ENCODE data around the gene KLHDC4. TPM values are rescaled to one million over a fixed set of nuclear protein-coding genes. Genes with fewer than 3 reads are reported as not detected.

The KLHDC4 gene
- total and polyA plus RNA-seq, 9 of the 15 experiments (the other 6 are each of a cell fraction or from before 2014, with no cell fraction given): 1.3 to 68.1 (median 32.8) TPM

DNA sequence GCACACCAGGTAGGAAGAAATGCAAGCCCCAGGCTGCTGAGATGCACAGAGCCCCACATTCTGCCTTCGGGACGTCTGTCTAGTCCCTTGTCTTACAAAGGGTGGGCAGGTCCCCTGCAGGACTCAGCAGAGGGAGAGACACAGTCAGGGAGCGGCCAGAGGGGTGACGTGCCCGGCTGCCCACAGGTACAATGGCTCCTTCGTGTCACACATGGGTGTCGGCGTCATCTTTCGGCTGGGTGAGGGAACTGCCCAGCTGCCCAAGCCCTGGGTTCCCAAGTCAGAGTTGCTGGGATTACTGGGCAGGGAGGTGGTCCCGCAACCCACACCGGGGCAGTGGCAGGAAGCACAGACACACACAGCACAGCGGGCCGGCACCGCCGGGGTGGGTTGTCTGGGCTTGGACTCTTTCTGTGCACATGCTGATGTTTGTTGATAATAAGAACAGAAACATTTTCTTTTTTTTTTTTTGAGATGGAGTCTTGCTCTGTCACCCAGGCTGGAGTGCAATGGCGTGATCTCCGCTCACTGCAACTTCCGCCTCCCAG is 82.9 kb downstream of the KLHDC4 start:
- peaks cover 0 to 39% of the 10 kb centered on the region in 2 experiments; a peak in 2 of 5 replicates for H3K4me1 ChIP-seq (replicated peaks in 1 of 2; ENCODE audit: control insufficient read depth in 2 of 2, insufficient read depth in 2 of 2, low read length in 2 of 2)
- TF ChIP-seq, protein P1, sequence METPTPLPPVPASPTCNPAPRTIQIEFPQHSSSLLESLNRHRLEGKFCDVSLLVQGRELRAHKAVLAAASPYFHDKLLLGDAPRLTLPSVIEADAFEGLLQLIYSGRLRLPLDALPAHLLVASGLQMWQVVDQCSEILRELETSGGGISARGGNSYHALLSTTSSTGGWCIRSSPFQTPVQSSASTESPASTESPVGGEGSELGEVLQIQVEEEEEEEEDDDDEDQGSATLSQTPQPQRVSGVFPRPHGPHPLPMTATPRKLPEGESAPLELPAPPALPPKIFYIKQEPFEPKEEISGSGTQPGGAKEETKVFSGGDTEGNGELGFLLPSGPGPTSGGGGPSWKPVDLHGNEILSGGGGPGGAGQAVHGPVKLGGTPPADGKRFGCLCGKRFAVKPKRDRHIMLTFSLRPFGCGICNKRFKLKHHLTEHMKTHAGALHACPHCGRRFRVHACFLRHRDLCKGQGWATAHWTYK (CRISPR knock-in tag; IDR thresholded peaks at IDR 0.05): no peak
- TF ChIP-seq, protein P2, sequence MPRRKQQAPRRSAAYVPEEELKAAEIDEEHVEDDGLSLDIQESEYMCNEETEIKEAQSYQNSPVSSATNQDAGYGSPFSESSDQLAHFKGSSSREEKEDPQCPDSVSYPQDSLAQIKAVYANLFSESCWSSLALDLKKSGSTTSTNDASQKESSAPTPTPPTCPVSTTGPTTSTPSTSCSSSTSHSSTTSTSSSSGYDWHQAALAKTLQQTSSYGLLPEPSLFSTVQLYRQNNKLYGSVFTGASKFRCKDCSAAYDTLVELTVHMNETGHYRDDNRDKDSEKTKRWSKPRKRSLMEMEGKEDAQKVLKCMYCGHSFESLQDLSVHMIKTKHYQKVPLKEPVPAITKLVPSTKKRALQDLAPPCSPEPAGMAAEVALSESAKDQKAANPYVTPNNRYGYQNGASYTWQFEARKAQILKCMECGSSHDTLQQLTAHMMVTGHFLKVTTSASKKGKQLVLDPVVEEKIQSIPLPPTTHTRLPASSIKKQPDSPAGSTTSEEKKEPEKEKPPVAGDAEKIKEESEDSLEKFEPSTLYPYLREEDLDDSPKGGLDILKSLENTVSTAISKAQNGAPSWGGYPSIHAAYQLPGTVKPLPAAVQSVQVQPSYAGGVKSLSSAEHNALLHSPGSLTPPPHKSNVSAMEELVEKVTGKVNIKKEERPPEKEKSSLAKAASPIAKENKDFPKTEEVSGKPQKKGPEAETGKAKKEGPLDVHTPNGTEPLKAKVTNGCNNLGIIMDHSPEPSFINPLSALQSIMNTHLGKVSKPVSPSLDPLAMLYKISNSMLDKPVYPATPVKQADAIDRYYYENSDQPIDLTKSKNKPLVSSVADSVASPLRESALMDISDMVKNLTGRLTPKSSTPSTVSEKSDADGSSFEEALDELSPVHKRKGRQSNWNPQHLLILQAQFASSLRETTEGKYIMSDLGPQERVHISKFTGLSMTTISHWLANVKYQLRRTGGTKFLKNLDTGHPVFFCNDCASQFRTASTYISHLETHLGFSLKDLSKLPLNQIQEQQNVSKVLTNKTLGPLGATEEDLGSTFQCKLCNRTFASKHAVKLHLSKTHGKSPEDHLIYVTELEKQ (CRISPR knock-in tag; IDR thresholded peaks at IDR 0.05): no peak
- TF ChIP-seq, protein P3, sequence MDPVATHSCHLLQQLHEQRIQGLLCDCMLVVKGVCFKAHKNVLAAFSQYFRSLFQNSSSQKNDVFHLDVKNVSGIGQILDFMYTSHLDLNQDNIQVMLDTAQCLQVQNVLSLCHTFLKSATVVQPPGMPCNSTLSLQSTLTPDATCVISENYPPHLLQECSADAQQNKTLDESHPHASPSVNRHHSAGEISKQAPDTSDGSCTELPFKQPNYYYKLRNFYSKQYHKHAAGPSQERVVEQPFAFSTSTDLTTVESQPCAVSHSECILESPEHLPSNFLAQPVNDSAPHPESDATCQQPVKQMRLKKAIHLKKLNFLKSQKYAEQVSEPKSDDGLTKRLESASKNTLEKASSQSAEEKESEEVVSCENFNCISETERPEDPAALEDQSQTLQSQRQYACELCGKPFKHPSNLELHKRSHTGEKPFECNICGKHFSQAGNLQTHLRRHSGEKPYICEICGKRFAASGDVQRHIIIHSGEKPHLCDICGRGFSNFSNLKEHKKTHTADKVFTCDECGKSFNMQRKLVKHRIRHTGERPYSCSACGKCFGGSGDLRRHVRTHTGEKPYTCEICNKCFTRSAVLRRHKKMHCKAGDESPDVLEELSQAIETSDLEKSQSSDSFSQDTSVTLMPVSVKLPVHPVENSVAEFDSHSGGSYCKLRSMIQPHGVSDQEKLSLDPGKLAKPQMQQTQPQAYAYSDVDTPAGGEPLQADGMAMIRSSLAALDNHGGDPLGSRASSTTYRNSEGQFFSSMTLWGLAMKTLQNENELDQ (CRISPR knock-in tag; IDR thresholded peaks at IDR 0.05; ENCODE audit: borderline replicate concordance): no peak
- TF ChIP-seq POLR2AphosphoS2 (IDR thresholded peaks at IDR 0.05; ENCODE audit: low read length) (no peak), ETV6 (IDR thresholded peaks at IDR 0.05; ENCODE audit: borderline replicate concordance in 1 of 2, low read depth in 2 of 2, low read length in 1 of 2) (no peak), ETV6 (CRISPR knock-in tag; IDR thresholded peaks at IDR 0.05; ENCODE audit: borderline replicate concordance) (no peak), ELF1 (tag; IDR thresholded peaks at IDR 0.05) (no peak), RCOR1 (IDR thresholded peaks at IDR 0.05; ENCODE audit: borderline replicate concordance in 1 of 2, low read depth in 2 of 2, low read length in 2 of 2) (no peak), POLR2H (tag; IDR thresholded peaks at IDR 0.05; ENCODE audit: low read depth) (no peak)
- TF ChIP-seq, protein P4, sequence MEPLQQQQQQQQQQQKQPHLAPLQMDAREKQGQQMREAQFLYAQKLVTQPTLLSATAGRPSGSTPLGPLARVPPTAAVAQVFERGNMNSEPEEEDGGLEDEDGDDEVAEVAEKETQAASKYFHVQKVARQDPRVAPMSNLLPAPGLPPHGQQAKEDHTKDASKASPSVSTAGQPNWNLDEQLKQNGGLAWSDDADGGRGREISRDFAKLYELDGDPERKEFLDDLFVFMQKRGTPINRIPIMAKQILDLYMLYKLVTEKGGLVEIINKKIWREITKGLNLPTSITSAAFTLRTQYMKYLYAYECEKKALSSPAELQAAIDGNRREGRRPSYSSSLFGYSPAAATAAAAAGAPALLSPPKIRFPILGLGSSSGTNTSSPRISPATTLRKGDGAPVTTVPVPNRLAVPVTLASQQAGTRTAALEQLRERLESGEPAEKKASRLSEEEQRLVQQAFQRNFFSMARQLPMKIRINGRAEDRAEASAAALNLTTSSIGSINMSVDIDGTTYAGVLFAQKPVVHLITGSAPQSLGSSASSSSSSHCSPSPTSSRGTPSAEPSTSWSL (CRISPR knock-in tag; IDR thresholded peaks at IDR 0.05; ENCODE audit: borderline replicate concordance): no peak

More for the DNA sequence above, 82.9 kb downstream of the KLHDC4 start:
- Histone ChIP-seq H3K4me2 (ENCODE audit: insufficient read depth, low read length) (no peak overlapping the region), H3K9me3 (replicated peaks; ENCODE audit: control insufficient read depth, insufficient read depth, low read depth, low read length) (no peaks in the 10 kb centered on the region), H3K9me1 (ENCODE audit: control insufficient read depth, insufficient read depth, low read length) (no peaks in the 10 kb centered on the region), H2AFZ (ENCODE audit: low read depth, low read length) (no peak overlapping the region), H3K27me3 (ENCODE audit: control insufficient read depth in 2 of 2, insufficient read depth in 2 of 2, low read length in 2 of 2) (peaks cover 26 to 76% of the 10 kb centered on the region in 2 experiments), H3K36me3 (ENCODE audit: control insufficient read depth, insufficient read depth, low read length) (no peaks in the 10 kb centered on the region), H3K27ac (ENCODE audit: extremely low read depth, low read depth, low read length) (no peak overlapping the region), H3K79me2 (ENCODE audit: control insufficient read depth, insufficient read depth, low read length) (no peaks in the 10 kb centered on the region), H4K20me1 (replicated peaks; ENCODE audit: control insufficient read depth, insufficient read depth, low read length) (peaks cover 8% of the 10 kb centered on the region), H3K4me3 (no peak overlapping the region), H3K9ac (ENCODE audit: insufficient read depth in 1 of 2, low read depth in 2 of 2, low read length in 2 of 2) (no peak overlapping the region)
- ATAC-seq (no peak), FAIRE-seq (no peak), DNase-seq (ENCODE audit: extremely low read depth in 1 of 4, low spot score in 3 of 4) (no peak)
- intact Hi-C loops (cut with micrococcal nuclease): no loop called here
- ChIA-PET POLR2A (interaction anchor here (0.6 kb wide), 1 partner anchor 21 kb away, joined by 3 read pairs; no protein-coding TSS in a partner anchor), CTCF (ENCODE audit: low intra/inter-chr PET ratio) (no interaction called here)
- no TSS peak for BruUV-seq (replicated peaks)
- WGBS (ENCODE audit: insufficient coverage, low coverage, missing lambda C conversion rate): 27% methylated on average over 15 of the region's 18 CpGs
- in situ Hi-C loops (cut with MboI): no loop called here
